NB4 (cell line): ENCODE data around the gene ONECUT3.

Source experiments
- TF ChIP-seq, protein P1 (sequence below): IDR thresholded peaks from 2 replicates; pipeline ENCODE4 v1.6.1; 2011; ENCODE audit warnings: low read depth, low read length
- TF ChIP-seq, protein P2 (sequence below): IDR thresholded peaks from one replicate; pipeline ENCODE4 v1.5.1; 2012; ENCODE audit warnings: low read depth, low read length

DNA sequence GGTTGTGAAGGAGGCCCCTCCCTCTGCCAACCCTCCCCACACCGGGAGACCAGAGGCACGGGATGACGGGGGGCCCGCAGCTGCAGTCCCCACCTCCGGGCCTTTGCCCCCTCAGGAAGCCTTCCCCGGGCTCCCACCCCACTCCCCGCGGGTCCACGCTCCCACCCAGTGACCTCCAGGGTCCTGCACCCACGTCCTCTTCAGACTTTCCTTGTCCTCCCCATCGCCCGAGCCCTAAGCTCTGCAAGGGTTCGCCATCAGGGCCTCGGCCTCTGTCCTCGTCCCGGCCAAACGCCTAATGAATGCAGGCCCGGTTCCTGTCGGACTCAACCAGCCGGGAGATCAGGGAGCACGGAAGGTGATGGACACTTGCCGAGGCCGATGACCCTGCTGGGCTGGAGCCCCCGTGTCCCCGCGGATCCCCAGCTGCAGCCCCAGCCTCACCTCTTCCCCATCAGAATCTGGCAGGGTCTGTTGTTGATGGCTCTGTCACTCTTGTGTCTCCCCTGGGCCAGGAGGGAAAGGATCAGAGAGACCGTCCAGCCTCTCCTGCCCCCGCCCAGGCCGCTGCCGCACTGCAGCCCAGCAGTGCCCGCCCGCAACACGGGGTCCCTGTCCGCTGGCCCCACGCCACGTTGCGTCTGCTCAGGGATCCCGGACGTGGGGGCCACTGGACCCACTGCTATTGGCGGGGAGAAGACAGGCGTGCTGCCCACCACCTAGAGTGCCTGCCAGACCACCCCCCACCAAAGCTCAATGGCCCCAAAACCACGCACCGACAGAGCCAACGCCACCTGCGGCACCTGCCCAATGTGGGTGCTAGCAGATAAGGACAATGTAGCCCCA is 53.1 kb downstream of the ONECUT3 start:
- TF ChIP-seq, protein P1, sequence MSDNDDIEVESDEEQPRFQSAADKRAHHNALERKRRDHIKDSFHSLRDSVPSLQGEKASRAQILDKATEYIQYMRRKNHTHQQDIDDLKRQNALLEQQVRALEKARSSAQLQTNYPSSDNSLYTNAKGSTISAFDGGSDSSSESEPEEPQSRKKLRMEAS, result no peak
- TF ChIP-seq, protein P2, sequence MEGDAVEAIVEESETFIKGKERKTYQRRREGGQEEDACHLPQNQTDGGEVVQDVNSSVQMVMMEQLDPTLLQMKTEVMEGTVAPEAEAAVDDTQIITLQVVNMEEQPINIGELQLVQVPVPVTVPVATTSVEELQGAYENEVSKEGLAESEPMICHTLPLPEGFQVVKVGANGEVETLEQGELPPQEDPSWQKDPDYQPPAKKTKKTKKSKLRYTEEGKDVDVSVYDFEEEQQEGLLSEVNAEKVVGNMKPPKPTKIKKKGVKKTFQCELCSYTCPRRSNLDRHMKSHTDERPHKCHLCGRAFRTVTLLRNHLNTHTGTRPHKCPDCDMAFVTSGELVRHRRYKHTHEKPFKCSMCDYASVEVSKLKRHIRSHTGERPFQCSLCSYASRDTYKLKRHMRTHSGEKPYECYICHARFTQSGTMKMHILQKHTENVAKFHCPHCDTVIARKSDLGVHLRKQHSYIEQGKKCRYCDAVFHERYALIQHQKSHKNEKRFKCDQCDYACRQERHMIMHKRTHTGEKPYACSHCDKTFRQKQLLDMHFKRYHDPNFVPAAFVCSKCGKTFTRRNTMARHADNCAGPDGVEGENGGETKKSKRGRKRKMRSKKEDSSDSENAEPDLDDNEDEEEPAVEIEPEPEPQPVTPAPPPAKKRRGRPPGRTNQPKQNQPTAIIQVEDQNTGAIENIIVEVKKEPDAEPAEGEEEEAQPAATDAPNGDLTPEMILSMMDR, result no peak
